NCI-H1694 treated with DMSO at 0.1 percent for 48 hours (cell line): ENCODE data around the gene PIGN.

ENCODE experiments used
- DNase-seq: peaks from one replicate; lab custom pipeline; 2025; lab: John Stamatoyannopoulos, UW

The PIGN gene

DNA sequence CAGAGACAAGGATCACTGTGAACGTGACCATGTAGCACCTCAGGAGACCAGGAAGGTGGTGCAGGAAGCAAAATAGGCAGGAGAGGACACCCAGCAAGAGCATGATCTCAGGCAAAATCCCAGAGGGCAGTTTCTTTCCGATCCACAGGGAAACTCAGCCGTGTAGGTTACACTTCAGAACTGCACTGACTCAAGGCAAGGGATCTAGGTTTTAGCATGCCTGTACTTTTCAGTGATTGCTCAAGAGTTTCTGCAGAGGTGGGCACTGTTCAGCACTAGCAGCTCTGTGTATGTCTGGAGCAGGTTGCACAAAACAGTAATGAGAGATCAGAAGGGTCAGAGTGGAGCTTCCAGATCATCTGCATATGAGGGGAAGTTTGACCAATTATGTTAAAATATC lies 177.3 kb downstream of the PIGN start:
- DNase-seq = no peak

DNA sequence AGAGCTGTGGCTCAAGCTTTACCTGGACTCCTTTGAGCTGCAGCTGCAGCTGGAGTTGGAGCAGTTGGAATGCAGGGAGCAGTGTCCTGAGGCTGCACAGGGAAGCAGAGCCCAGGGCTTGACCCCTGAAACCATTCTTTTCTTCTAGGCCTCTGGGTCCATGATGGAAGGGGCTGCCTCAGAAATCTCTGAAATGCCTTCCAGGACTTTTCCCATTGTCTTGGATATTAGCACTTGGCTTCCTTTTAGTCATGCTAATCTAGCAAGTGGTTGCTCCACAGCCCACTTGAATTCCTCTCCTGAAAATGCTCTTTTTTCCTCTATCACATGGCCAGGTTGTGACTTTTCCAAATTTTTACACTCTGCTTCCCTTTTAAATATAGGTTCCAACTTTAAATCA lies 185.5 kb downstream of the PIGN start:
- DNase-seq = no peak

DNA sequence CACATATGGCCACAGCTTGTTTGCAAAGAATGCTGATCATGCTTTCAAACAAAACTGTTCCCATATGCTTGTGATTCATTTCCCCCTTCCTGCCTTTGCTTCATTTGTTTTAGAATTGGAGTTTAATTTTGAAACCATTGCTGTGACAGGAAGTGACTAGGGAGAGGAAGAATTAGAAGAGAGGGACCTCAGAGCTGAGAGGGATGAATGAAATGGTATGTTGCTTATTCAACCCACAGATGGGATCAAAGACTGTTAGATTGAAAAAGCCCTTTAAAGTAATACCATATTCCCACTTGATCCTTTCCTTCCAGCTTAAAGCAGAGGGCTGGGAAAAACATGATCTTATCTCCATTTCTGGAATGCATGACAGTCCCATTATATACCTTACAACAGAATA lies 187.9 kb downstream of the PIGN start:
- no peak for DNase-seq

DNA sequence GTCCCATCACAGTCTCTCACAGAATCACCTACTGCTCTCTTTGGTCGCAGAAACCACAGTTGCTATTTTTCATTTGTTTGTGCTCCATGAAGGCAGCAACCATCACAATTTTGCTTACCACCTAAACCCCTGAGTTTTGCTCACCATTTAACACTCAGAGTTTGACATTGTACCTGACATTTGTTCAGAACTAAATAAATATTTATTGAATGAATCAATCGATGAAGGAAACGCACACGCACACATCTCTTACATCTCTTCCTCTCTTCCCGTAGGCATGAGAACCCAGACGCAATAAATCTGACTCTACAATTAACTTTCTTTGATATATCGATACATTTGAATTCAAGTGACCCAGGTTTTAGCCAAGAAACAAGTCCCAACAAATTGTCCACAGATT lies 188.5 kb downstream of the PIGN start:
- no peak for DNase-seq

DNA sequence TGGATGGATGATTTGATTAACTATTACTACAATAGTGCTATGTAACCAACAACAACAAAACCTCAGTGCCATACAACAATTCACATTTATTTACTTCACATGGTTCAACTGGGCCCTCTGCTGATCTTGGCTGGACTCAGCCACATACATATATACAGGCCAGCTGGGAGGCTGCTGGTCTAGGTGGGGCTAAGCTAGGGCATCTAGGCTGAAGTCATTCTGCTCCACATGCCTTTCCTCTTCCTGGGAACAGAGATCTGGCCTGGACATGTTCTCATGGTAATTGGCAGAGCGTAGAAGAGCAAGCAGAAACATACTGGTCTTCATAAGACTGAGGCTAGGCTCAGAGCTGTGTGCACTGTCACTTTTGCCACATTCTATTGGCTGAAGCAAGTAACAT lies 191.2 kb downstream of the PIGN start:
- DNase-seq = no peak

DNA sequence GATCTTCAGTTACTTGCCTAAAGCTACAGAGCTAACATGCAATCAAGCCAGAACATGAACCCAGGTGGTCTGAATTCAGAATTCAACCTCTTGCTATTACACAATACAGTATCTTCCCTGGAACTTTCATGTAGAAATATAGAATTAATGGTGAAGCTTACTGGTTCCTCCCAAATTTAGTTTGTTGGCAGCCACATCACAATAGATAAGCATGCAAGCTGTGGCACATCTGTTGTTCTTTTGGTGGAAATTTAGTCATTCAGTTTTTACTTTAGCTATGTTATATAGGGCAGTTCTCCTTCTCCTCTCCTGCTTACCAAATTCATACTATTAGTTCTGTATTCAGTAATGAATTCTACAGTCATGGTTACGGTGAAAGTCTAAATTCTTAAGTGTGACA lies 193.0 kb downstream of the PIGN start:
- DNase-seq = no peak

DNA sequence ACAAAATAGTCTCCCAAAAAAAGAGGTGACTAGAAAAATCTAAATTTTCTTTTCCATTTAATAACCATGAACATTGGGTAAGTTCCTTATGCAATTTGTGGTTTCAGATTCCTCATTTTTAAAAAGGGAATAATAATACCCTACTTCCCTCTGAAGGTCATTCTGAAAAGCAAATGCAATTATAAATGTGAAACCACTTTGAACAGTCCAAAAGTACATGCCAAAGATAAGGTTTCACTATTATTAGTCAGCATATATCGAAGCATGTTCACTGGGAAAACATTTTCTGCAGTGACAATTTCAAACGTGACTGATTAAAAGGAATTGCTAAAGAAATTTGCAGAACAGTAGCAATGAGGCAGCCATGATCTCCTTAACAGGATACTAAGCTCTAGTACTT lies 193.9 kb downstream of the PIGN start:
- DNase-seq = no peak

DNA sequence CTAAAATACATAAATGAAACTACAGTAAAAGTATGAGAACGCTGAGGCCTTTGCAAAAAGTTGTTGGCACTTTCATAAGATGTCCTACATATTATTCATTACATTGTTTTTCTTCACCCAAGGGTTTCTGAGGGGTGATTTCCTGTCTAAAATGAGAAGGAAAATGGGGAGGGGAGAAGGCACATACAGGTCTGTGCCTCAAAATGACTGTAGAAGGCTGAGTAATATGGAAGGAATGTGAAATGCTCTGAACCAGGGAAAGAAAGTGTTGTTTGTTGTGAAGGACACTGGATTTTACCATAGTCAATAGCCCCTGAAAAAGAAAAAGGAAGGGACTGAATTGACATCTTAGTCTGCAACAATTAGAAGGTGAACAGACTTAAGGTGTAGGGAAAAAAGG lies 194.6 kb downstream of the PIGN start:
- DNase-seq = no peak

DNA sequence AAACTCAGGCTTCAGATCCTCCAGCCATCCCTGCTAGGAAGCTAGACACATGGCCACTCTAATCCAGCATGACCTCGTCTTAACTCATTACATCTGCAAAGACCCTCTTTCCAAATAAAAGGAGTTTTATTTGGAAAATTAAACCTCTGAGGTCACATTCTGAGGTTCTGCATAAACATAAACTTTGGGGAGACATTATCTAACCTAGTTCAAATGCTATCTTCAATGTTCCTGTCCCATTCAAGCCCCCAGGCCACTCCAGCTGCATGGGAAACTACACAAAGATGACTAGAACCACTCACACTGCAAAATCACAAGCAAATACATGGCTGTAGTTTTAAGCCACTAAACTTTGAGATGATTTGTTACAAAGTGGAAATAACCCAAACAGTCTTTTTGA lies 195.0 kb downstream of the PIGN start:
- DNase-seq = no peak

DNA sequence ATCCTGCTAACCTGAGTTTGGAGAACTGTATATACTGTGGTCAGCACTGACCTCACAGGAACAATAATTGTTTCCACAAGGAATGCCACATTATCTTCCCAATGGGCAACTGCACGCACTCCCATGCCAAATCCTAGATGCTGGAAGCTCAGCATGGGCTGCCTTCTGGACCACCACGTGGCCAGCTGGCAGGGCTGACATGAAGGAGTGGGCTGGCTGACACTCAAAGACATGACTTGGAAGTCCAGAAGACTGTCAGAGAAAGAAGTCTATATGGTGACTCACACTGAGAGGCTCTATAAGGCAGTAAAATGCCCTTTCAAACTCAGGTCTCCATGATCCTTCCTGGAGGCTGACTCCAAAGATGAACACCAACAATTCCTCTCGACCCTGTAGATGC lies 195.7 kb downstream of the PIGN start:
- DNase-seq = no peak
